Heart right ventricle (tissue), 16 donors: Measurements from ENCODE around the gene C10orf71. TPM values are rescaled to one million over a fixed set of nuclear protein-coding genes. Genes with fewer than 3 reads are reported as not detected.
A peak's percentile ranks its signal among the peaks of the same experiment; 100 is the strongest.

Experiments used
- ATAC-seq, 8 donors: fragments of 200-7000 bp; cut with Tn5 transposase; one replicate each; pipeline ENCODE4 v1.9.1; 2020; ENCODE audit warnings: mild to moderate bottlenecking in 8 of 8, moderate library complexity in 8 of 8, moderate number of reproducible peaks in 1 of 8
- DNase-seq, 2 donors: peaks; one replicate each; pipeline ENCODE4 v3.0.0-alpha.2; 2020
- H3K27ac ChIP-seq, 10 donors: fragments of 200-600 bp; sonication (generic) in 2 of 10; one replicate each; pipeline versions ENCODE4 v1.5.0 to v1.8.0; 2020 to 2022; ENCODE audit warnings: mild to moderate bottlenecking in 3 of 10
- H3K27me3 ChIP-seq, 7 donors: fragments of 200-600 bp; one replicate each; pipeline ENCODE4 v1.8.0; 2021 to 2022; ENCODE audit warnings: mild to moderate bottlenecking in 2 of 7
- H3K36me3 ChIP-seq, 9 donors: fragments of 200-600 bp; sonication (generic) in 1 of 9; one replicate each; pipeline versions ENCODE4 v1.5.0 to v1.8.0; 2020 to 2022; ENCODE audit warnings: mild to moderate bottlenecking in 2 of 9
- H3K4me1 ChIP-seq, 9 donors: fragments of 200-600 bp; sonication (generic) in 1 of 9; one replicate each; pipeline versions ENCODE4 v1.5.0 to v1.8.0; 2020 to 2022; ENCODE audit warnings: mild to moderate bottlenecking in 4 of 9
- H3K4me3 ChIP-seq, 10 donors: fragments of 200-600 bp; sonication (generic) in 2 of 10; one replicate each; pipeline versions ENCODE4 v1.5.0 to v1.8.0; 2020 to 2022; ENCODE audit warnings: mild to moderate bottlenecking in 7 of 10, moderate library complexity in 2 of 10
- H3K9me3 ChIP-seq, 11 donors: fragments of 200-600 bp in 10 of 11; sonication (generic) in 2 of 11; one replicate each; pipeline versions ENCODE4 v1.5.0 to v1.8.0; 2013 to 2022; ENCODE audit warnings: mild to moderate bottlenecking in 2 of 11, control low read depth in 1 of 11, moderate library complexity in 1 of 11
- WGBS, 2 donors: extraction: QIAGEN DNeasy Blood & Tissue Kit; methylation state at CpG; one replicate each; pipeline ENCODE4 v1.1.7; 2013; ENCODE audit warnings: inconsistent platforms in 1 of 2; 5-methylcytosine and 5-hydroxymethylcytosine counted together
- intact Hi-C, 10 donors: fragments of 100-400 bp; cut with DNase I; formaldehyde crosslinking; loops; one replicate each; pipeline versions ENCODE4 v1.11.1 to v1.14.2; 2022
- polyA plus RNA-seq, 2 donors: library from polyadenylated mRNA; stranded (reverse); fragments of 200-250 nt; gene quantifications; one replicate each; pipeline ENCODE4 v1.2.3, GENCODE V29; 2013
- total RNA-seq, 10 donors: library from RNA; stranded (reverse); fragmentation: NEBNext Ultra II Directional in 3 of 10; extraction: Animal tissue kit (Norgen Biotek cat#: 25700) in 3 of 10; gene quantifications; one replicate each; pipeline versions ENCODE4 v1.2.1 to v1.2.4, GENCODE V29; 2021 to 2023
- TF ChIP-seq, protein P1 (sequence below), 9 donors: fragments of 200-600 bp; sonication (generic) in 2 of 9; IDR thresholded peaks; one replicate each; pipeline versions ENCODE4 v1.5.0 to v1.8.0; 2021 to 2022; ENCODE audit warnings: antibody characterized with exemption in 9 of 9, mild to moderate bottlenecking in 5 of 9, moderate library complexity in 1 of 9
- donor health status: Arrhythmogenic right ventricular cardiomyopathy.
- donor health status: ischemic (EF 13 %, LVEDD 7.1; RV severe dilation, severe dysfunction).
- donor health status: healthy with polysubstance abuse.
- donor health status: DM: no; HTN: yes; CAD: no.
- donor health status: DM: no; HTN: no; CAD: no.
- donor health status: ischemic (EF 25% LVEDD 6.9; RV normal size, moderate dysfunction).
- donor health status: ischemic (EF 25% LVEDD 5.7; RV mildly dilated, moderate dysfunction).
- donor health status: healthy.
- donor health status: DM: yes; HTN: yes; CAD: no.
- donor health status: Ischemic cardiomyopathy.
- donor health status: ischemic (EF 35%, LVEDD 5.7; RV mildly dilated, moderate dysfunction).
- donor health status: nonischemic (EF 11% LVEDD 7.7; RV severe dilation, severe dysfunction).
- donor health status: DM: yes; HTN: yes; CAD: no.
- donor health status: PGD.
- donor health status: ischemic (EF 29% LVEDD 5.4; RV normal size, mild dysfunction).
- donor health status: nonischemic (EF 23%, LVEDD 6.1; RV moderate dilation, normal function).

The C10orf71 gene
- total and polyA plus RNA-seq, 12 donors: 3.6 to 225 (median 149) TPM

DNA sequence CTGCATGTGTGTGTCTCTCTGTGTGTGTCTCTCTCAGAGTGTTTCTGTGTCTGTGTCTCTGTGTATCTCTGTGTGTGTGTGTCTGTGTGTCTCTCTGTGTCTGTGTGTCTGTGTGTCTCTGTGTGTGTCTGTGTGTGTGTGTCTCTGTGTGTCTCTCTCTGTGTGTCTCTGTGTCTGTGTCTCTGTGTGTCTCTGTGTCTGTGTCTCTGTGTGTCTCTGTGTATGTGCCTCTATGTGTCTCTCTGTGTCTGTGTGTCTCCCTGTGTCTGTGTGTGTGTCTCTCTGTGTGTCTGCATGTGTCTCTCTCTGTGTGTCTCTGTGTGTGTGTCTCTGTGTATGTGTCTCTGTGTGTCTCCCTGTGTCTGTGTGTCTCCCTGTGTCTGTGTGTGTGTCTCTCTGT, 44.8 kb upstream of the C10orf71 start:
- H3K27me3 ChIP-seq: no peaks in the 10 kb centered on the region
- ATAC-seq (no peak), DNase-seq (no peak)
- H3K9me3 ChIP-seq: peaks cover 0 to 4% (median 0%) of the 10 kb centered on the region in 11 donors
- intact Hi-C loops: no loop called here
- H3K36me3 ChIP-seq: no peaks in the 10 kb centered on the region
- TF ChIP-seq, protein P1, sequence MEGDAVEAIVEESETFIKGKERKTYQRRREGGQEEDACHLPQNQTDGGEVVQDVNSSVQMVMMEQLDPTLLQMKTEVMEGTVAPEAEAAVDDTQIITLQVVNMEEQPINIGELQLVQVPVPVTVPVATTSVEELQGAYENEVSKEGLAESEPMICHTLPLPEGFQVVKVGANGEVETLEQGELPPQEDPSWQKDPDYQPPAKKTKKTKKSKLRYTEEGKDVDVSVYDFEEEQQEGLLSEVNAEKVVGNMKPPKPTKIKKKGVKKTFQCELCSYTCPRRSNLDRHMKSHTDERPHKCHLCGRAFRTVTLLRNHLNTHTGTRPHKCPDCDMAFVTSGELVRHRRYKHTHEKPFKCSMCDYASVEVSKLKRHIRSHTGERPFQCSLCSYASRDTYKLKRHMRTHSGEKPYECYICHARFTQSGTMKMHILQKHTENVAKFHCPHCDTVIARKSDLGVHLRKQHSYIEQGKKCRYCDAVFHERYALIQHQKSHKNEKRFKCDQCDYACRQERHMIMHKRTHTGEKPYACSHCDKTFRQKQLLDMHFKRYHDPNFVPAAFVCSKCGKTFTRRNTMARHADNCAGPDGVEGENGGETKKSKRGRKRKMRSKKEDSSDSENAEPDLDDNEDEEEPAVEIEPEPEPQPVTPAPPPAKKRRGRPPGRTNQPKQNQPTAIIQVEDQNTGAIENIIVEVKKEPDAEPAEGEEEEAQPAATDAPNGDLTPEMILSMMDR (IDR thresholded peaks at IDR 0.05): no peak
- H3K27ac ChIP-seq: no peak overlapping the region
- peaks cover 0 to 20% (median 9%) of the 10 kb centered on the region in 9 donors for H3K4me1 ChIP-seq
- no peak overlapping the region for H3K4me3 ChIP-seq

DNA sequence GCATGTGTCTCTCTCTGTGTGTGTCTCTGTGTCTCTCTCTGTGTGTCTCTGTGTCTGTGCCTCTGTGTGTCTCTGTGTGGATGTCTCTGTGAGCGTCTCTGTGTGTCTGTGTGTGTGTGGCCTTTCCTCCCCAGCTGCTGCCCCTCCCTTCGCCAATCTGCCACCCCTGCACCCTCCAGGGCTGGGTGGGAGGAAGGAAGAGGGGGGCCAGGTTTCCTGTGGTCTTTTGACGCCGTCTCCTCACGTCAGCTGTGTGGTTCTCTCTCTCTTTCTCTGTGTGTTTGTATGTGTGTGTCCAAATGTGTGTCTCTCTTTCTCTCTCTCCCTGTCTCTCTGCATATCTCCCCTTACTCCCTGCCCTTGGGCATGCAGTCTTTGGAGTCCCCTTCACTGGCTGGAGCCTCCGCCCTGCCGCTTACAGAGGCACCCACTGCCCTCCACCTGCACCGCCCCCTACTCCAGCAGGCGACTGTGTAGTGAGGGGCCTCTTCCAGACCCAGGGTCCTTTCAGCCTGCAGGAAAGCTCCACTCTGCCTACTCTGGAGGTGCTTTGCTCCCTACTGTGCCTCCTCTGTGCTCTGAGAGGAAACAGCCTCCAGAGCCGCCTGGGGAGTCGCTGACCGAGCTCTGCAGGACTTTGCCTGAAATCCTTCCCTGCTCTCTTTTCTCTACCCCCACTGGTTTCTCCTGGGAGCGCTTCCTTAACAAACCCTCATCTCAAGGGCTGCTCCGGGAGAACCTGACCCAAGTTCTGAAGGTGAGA, 44.2 kb upstream of the C10orf71 start:
- DNase-seq: no peak
- no peak overlapping the region for H3K4me3 ChIP-seq
- intact Hi-C loops: no loop called here
- peaks cover 0 to 4% (median 0%) of the 10 kb centered on the region in 11 donors for H3K9me3 ChIP-seq
- peak in 6 of 8 donors; percentile 25 to 47 (median 34) for ATAC-seq
- no peaks in the 10 kb centered on the region for H3K36me3 ChIP-seq
- TF ChIP-seq, protein P1 (IDR thresholded peaks at IDR 0.05): no peak
- no peak overlapping the region for H3K27ac ChIP-seq
- WGBS, 2 donors: 63 to 65% methylated on average over 13 to 14 of the region's 14 CpGs
- no peaks in the 10 kb centered on the region for H3K27me3 ChIP-seq
- H3K4me1 ChIP-seq: peaks cover 0 to 20% (median 9%) of the 10 kb centered on the region in 9 donors

GRCh38 chr10:49255883-49256282, 43.1 kb upstream of the C10orf71 start:
- Histone ChIP-seq H3K36me3 (no peaks in the 10 kb centered on the region), H3K27ac (no peak overlapping the region), H3K4me1 (peaks cover 0 to 20% (median 9%) of the 10 kb centered on the region in 9 donors), H3K27me3 (no peaks in the 10 kb centered on the region), H3K4me3 (no peak overlapping the region), H3K9me3 (peaks cover 0 to 4% (median 0%) of the 10 kb centered on the region in 11 donors)
- intact Hi-C loops: no loop called here
- no peak for DNase-seq
- TF ChIP-seq, protein P1 (IDR thresholded peaks at IDR 0.05): no peak
- 52 to 92% methylated on average over 3 of the region's 3 CpGs for WGBS, 2 donors
- ATAC-seq: no peak

DNA sequence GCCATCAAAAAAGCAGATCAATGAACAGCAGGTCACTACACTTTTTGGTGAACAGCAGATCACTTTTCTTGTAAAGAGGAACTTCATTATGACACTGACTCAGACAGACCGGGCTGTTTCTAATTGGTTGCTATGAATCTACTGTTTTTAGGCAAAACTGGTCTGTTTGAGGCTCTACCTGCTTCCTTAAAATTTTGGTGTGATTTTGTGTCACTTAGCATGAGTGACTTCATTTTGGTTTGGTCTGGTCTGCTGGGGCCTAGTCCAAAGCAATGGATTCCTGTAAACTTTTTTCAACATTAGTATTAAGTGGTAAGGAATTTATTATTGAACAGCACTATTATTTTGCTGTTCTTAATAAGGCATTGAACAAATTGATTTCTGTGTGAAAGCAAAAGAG, 41.8 kb upstream of the C10orf71 start:
- H3K4me1 ChIP-seq: peaks cover 0 to 20% (median 9%) of the 10 kb centered on the region in 9 donors
- H3K36me3 ChIP-seq: no peaks in the 10 kb centered on the region
- no peak overlapping the region for H3K27ac ChIP-seq
- no peaks in the 10 kb centered on the region for H3K27me3 ChIP-seq
- no peak for ATAC-seq
- no peak overlapping the region for H3K4me3 ChIP-seq
- H3K9me3 ChIP-seq: peaks cover 0 to 4% (median 0%) of the 10 kb centered on the region in 11 donors
- intact Hi-C loops: no loop called here
- DNase-seq: no peak
- 90 to 97% methylated on average over 1 of the region's 1 CpG for WGBS, 2 donors
- TF ChIP-seq, protein P1 (IDR thresholded peaks at IDR 0.05): no peak
